ENCODE data around the gene FKBP6. TPM values are rescaled to one million over a fixed set of nuclear protein-coding genes. Genes with fewer than 3 reads are reported as not detected.
"Not testable (repeated sequence)": the region's sequence is repeated elsewhere in the genome, so short reads cannot be mapped to it uniquely, and the experiment has no call there.

The FKBP6 gene
- total RNA-seq, 1 experiment from 2014 or later: not detected

GRCh38 chr7:73395538-73396503, 67.9 kb downstream of the FKBP6 start:
- no peaks in the 10 kb centered on the region for H3F3A ChIP-seq (ENCODE audit: low read length, unreplicated experiment)
- H3K9me2 ChIP-seq (replicated peaks; ENCODE audit: low read length): no peaks in the 10 kb centered on the region
- H3K27me3 ChIP-seq (ENCODE audit: low read length): no peaks in the 10 kb centered on the region
- no peak for ATAC-seq
- H3K4me2 ChIP-seq (ENCODE audit: low read length): no peak overlapping the region
- H3K4me3 ChIP-seq (ENCODE audit: low read length): no peak overlapping the region
- ChIA-PET POLR2A (ENCODE audit: unreplicated experiment) (no interaction called here), CTCF (no interaction called here)
- H3K36me3 ChIP-seq (ENCODE audit: low read depth, low read length): no peaks in the 10 kb centered on the region
- no peak overlapping the region for H3K27ac ChIP-seq (ENCODE audit: low read length)
- no peaks in the 10 kb centered on the region for H3K79me2 ChIP-seq (ENCODE audit: low read length)
- no TSS peak for BruUV-seq (replicated peaks)
- intact Hi-C loops (cut with micrococcal nuclease): no loop called here
- no peak for DNase-seq
- H3K9me3 ChIP-seq (ENCODE audit: low read length): no peaks in the 10 kb centered on the region
- no peaks in the 10 kb centered on the region for H4K20me1 ChIP-seq (ENCODE audit: low read length)
- no peak for TF ChIP-seq EZH2 (IDR thresholded peaks at IDR 0.05; ENCODE audit: low read length, unreplicated experiment)
- TF ChIP-seq, protein P1, sequence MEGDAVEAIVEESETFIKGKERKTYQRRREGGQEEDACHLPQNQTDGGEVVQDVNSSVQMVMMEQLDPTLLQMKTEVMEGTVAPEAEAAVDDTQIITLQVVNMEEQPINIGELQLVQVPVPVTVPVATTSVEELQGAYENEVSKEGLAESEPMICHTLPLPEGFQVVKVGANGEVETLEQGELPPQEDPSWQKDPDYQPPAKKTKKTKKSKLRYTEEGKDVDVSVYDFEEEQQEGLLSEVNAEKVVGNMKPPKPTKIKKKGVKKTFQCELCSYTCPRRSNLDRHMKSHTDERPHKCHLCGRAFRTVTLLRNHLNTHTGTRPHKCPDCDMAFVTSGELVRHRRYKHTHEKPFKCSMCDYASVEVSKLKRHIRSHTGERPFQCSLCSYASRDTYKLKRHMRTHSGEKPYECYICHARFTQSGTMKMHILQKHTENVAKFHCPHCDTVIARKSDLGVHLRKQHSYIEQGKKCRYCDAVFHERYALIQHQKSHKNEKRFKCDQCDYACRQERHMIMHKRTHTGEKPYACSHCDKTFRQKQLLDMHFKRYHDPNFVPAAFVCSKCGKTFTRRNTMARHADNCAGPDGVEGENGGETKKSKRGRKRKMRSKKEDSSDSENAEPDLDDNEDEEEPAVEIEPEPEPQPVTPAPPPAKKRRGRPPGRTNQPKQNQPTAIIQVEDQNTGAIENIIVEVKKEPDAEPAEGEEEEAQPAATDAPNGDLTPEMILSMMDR (conservative IDR thresholded peaks at IDR 0.05; ENCODE audit: low read depth, low read length): no peak
- no peak for TF ChIP-seq EZH2phosphoT487 (IDR thresholded peaks at IDR 0.05; ENCODE audit: borderline replicate concordance, low read length)
- no peak overlapping the region for H3K9ac ChIP-seq (ENCODE audit: low read length)
- H3K4me1 ChIP-seq (ENCODE audit: insufficient read depth, low read length): no peaks in the 10 kb centered on the region
- no peak overlapping the region for H2AFZ ChIP-seq (ENCODE audit: low read length)

DNA sequence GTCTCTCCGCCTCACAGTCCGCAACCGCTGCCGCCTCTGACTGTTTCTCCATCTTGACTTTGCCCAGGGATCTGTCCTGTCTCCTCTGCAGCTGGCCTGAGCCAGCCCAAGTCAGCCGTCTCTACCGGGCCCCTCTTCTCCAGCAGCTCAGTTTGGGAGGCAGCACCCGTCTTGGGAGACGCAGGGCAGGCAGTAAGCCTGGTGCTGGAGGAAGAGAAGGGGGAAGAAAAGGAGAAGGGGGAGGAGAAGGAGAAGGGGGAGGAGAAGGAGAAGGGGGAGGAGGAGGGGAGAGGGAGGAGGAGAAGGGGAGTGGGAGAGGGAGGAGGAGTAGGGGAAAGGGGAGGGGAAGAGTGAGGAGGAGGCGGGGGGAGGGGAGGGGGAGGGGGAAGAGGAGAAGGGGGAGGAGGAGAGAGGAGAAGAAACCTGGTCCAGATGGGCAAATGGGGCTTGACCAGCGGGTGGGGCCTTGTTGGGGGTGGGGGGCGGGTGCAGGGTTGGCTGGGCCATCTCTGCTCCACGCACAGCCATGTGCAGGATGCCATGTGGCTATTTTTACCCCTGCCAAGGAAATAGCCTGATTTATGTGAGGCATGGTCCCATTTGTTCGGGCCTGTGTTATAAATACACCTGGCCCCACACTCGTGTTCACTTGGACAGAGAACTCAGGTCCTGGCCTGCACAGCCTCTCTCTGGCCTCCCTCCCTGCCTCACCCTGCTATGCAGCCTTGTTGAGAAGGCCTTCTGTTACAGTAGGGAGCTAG, 69.7 kb downstream of the FKBP6 start:
- Histone ChIP-seq H3K4me1 (ENCODE audit: insufficient read depth, low read length) (no peaks in the 10 kb centered on the region), H3K79me2 (ENCODE audit: low read length) (no peaks in the 10 kb centered on the region), H3K9ac (ENCODE audit: low read length) (no peak overlapping the region), H3K27ac (ENCODE audit: low read length) (no peak overlapping the region), H3K27me3 (ENCODE audit: low read length) (no peaks in the 10 kb centered on the region), H3K36me3 (ENCODE audit: low read depth, low read length) (no peaks in the 10 kb centered on the region), H2AFZ (ENCODE audit: low read length) (no peak overlapping the region), H3F3A (ENCODE audit: low read length, unreplicated experiment) (no peaks in the 10 kb centered on the region), H3K4me3 (ENCODE audit: low read length) (no peak overlapping the region), H3K9me3 (ENCODE audit: low read length) (no peaks in the 10 kb centered on the region), H4K20me1 (ENCODE audit: low read length) (no peaks in the 10 kb centered on the region), H3K9me2 (replicated peaks; ENCODE audit: low read length) (no peaks in the 10 kb centered on the region), H3K4me2 (ENCODE audit: low read length) (no peak overlapping the region)
- TF ChIP-seq, protein P1 (conservative IDR thresholded peaks at IDR 0.05; ENCODE audit: low read depth, low read length): no peak
- no peak for TF ChIP-seq EZH2 (IDR thresholded peaks at IDR 0.05; ENCODE audit: low read length, unreplicated experiment)
- TF ChIP-seq EZH2phosphoT487 (IDR thresholded peaks at IDR 0.05; ENCODE audit: borderline replicate concordance, low read length): no peak
- intact Hi-C loops (cut with micrococcal nuclease): no loop called here
- CTCF ChIA-PET: no interaction called here
- no peak for DNase-seq
- ATAC-seq: no peak
- BruUV-seq (replicated peaks): no TSS peak
- POLR2A ChIA-PET (ENCODE audit: unreplicated experiment): no interaction called here

GRCh38 chr7:73399185-73400050, 71.5 kb downstream of the FKBP6 start:
- CTCF ChIA-PET; H3K79me2 ChIP-seq (ENCODE audit: low read length); H3K27me3 ChIP-seq (ENCODE audit: low read length); DNase-seq; ATAC-seq; H3K4me1 ChIP-seq (ENCODE audit: insufficient read depth, low read length); H3F3A ChIP-seq (ENCODE audit: low read length, unreplicated experiment); POLR2A ChIA-PET (ENCODE audit: unreplicated experiment); intact Hi-C loops (cut with micrococcal nuclease); H3K4me2 ChIP-seq (ENCODE audit: low read length); H3K4me3 ChIP-seq (ENCODE audit: low read length); BruUV-seq (replicated peaks); H3K27ac ChIP-seq (ENCODE audit: low read length); H3K9ac ChIP-seq (ENCODE audit: low read length); H2AFZ ChIP-seq (ENCODE audit: low read length); H3K9me3 ChIP-seq (ENCODE audit: low read length); H3K36me3 ChIP-seq (ENCODE audit: low read depth, low read length); H4K20me1 ChIP-seq (ENCODE audit: low read length); H3K9me2 ChIP-seq (replicated peaks; ENCODE audit: low read length): not testable (repeated sequence)

- H3K36me3 ChIP-seq (ENCODE audit: low read depth, low read length); H3K4me3 ChIP-seq (ENCODE audit: low read length); H3K9me3 ChIP-seq (ENCODE audit: low read length); BruUV-seq (replicated peaks); ATAC-seq; H3K9ac ChIP-seq (ENCODE audit: low read length); H2AFZ ChIP-seq (ENCODE audit: low read length); H3K27ac ChIP-seq (ENCODE audit: low read length); H3K27me3 ChIP-seq (ENCODE audit: low read length); POLR2A ChIA-PET (ENCODE audit: unreplicated experiment); intact Hi-C loops (cut with micrococcal nuclease); H4K20me1 ChIP-seq (ENCODE audit: low read length); H3K4me1 ChIP-seq (ENCODE audit: insufficient read depth, low read length); H3K4me2 ChIP-seq (ENCODE audit: low read length); DNase-seq; H3K9me2 ChIP-seq (replicated peaks; ENCODE audit: low read length); H3F3A ChIP-seq (ENCODE audit: low read length, unreplicated experiment); H3K79me2 ChIP-seq (ENCODE audit: low read length); CTCF ChIA-PET: not testable (repeated sequence)
Measured at GRCh38 chr7:73404860-73405259, 76.9 kb downstream of the FKBP6 start.
